GM12864 (cell line): ENCODE measurements around the gene PRDX1.

Experiments
- DNase-seq: peaks from one replicate; pipeline ENCODE4 v3.0.0-alpha.2; 2011; ENCODE audit warnings: low read depth
- H3K4me3 ChIP-seq: 2 replicates; pipeline ENCODE4 v1.5.1; 2011; ENCODE audit warnings: mild to moderate bottlenecking, low read depth, low read length, control low read depth
- CTCF ChIP-seq: IDR thresholded peaks from 2 replicates; pipeline ENCODE4 v1.5.1; 2011; ENCODE audit warnings: low read depth, mild to moderate bottlenecking, moderate library complexity, low read length, control low read depth, inconsistent platforms; ENCODE audit errors: missing control alignments

The PRDX1 gene

GRCh38 chr1:45510972-45511527 is 10.6 kb downstream of the PRDX1 start:
- DNase-seq, result no peak
- H3K4me3 ChIP-seq, result no peak overlapping the region
- no peak for TF ChIP-seq CTCF

- no peak for TF ChIP-seq CTCF
- DNase-seq, result no peak
- no peak overlapping the region for H3K4me3 ChIP-seq
Observed at GRCh38 chr1:45510036-45510971, 11.4 kb downstream of the PRDX1 start.

GRCh38 chr1:45508295-45509151 is 13.2 kb downstream of the PRDX1 start:
- no peak overlapping the region for H3K4me3 ChIP-seq
- no peak for DNase-seq
- TF ChIP-seq CTCF, result peak; percentile 17

GRCh38 chr1:45507893-45508292 is 13.8 kb downstream of the PRDX1 start:
- no peak for DNase-seq
- no peak overlapping the region for H3K4me3 ChIP-seq
- no peak for TF ChIP-seq CTCF

GRCh38 chr1:45507195-45507594 is 14.5 kb downstream of the PRDX1 start:
- DNase-seq, result no peak
- no peak overlapping the region for H3K4me3 ChIP-seq
- TF ChIP-seq CTCF, result no peak

- TF ChIP-seq CTCF, result no peak
- H3K4me3 ChIP-seq, result no peak overlapping the region
- DNase-seq, result no peak
Observed at GRCh38 chr1:45503462-45504360, 18.0 kb downstream of the PRDX1 start.
